Measurements from ENCODE around the gene FBXO11.

FBXO11 gene

DNA sequence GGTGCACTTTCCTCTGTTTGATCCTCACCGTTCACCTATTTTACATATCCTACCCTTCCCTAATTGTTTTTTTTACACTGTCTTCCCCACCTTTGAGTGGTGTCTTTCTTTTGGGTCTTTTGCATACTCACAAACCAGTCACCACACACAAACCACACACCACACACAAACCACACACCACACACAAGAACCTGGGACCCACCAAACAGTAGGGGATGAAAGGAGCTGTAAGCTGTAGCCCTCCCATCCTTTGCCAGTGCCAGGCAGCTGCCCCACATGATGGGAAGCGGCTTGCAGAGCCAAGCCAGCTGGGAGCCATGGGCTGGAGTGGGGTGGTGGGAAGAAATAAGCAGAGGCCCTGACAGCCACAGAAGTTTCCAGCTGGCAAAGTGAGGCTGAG, 162.2 kb downstream of the FBXO11 start (continued):
- TF ChIP-seq, protein P1, sequence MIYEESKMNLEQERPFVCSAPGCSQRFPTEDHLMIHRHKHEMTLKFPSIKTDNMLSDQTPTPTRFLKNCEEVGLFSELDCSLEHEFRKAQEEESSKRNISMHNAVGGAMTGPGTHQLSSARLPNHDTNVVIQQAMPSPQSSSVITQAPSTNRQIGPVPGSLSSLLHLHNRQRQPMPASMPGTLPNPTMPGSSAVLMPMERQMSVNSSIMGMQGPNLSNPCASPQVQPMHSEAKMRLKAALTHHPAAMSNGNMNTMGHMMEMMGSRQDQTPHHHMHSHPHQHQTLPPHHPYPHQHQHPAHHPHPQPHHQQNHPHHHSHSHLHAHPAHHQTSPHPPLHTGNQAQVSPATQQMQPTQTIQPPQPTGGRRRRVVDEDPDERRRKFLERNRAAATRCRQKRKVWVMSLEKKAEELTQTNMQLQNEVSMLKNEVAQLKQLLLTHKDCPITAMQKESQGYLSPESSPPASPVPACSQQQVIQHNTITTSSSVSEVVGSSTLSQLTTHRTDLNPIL (CRISPR knock-in tag; IDR thresholded peaks at IDR 0.05; ENCODE audit: low read depth), result no peak
- TF ChIP-seq PPARA (CRISPR knock-in tag; IDR thresholded peaks at IDR 0.05; ENCODE audit: borderline replicate concordance) (no peak), ZNF70 (CRISPR knock-in tag; IDR thresholded peaks at IDR 0.05) (no peak), RARB (CRISPR knock-in tag; IDR thresholded peaks at IDR 0.05) (no peak), ZFP30 (CRISPR knock-in tag; IDR thresholded peaks at IDR 0.05) (no peak)
- TF ChIP-seq, protein P2, sequence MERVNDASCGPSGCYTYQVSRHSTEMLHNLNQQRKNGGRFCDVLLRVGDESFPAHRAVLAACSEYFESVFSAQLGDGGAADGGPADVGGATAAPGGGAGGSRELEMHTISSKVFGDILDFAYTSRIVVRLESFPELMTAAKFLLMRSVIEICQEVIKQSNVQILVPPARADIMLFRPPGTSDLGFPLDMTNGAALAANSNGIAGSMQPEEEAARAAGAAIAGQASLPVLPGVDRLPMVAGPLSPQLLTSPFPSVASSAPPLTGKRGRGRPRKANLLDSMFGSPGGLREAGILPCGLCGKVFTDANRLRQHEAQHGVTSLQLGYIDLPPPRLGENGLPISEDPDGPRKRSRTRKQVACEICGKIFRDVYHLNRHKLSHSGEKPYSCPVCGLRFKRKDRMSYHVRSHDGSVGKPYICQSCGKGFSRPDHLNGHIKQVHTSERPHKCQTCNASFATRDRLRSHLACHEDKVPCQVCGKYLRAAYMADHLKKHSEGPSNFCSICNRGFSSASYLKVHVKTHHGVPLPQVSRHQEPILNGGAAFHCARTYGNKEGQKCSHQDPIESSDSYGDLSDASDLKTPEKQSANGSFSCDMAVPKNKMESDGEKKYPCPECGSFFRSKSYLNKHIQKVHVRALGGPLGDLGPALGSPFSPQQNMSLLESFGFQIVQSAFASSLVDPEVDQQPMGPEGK (CRISPR knock-in tag; IDR thresholded peaks at IDR 0.05; ENCODE audit: borderline replicate concordance), result no peak

DNA sequence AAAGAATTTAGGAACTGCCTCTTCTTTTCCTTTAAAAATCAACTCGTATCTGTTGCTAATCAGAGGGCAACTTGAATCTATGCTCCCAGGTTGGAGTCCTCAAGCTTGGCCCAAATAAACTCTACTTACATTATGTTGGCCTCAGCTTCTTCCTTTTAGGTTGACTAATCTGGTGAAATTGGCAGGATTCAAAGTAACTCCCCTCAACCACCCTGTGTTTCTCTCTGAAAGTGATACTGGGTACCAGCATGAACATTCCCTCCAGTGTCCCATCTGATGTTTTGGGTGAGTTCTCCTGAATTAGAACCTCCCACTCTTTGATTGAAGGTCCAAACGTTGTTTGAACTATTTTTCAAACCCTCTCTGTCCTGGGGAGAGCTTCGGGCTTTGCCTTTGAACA, 164.7 kb downstream of the FBXO11 start:
- ATAC-seq, result no peak
- no peak for TF ChIP-seq CSDC2 (CRISPR knock-in tag; IDR thresholded peaks at IDR 0.05)
- no peak for TF ChIP-seq TCF4 (CRISPR knock-in tag; IDR thresholded peaks at IDR 0.05; ENCODE audit: borderline replicate concordance)
- no peak for TF ChIP-seq ARNTL (CRISPR knock-in tag; IDR thresholded peaks at IDR 0.05; ENCODE audit: borderline replicate concordance, low read depth)
- no peak for TF ChIP-seq SNAI2 (CRISPR knock-in tag; IDR thresholded peaks at IDR 0.05)
- TF ChIP-seq ZNF70 (CRISPR knock-in tag; IDR thresholded peaks at IDR 0.05), result no peak
- no peak for TF ChIP-seq TOX (CRISPR knock-in tag; IDR thresholded peaks at IDR 0.05; ENCODE audit: borderline replicate concordance)
- no peak for TF ChIP-seq GLIS3 (CRISPR knock-in tag; IDR thresholded peaks at IDR 0.05)
- no peak for TF ChIP-seq PPARA (CRISPR knock-in tag; IDR thresholded peaks at IDR 0.05; ENCODE audit: borderline replicate concordance)
- TF ChIP-seq, protein P3, sequence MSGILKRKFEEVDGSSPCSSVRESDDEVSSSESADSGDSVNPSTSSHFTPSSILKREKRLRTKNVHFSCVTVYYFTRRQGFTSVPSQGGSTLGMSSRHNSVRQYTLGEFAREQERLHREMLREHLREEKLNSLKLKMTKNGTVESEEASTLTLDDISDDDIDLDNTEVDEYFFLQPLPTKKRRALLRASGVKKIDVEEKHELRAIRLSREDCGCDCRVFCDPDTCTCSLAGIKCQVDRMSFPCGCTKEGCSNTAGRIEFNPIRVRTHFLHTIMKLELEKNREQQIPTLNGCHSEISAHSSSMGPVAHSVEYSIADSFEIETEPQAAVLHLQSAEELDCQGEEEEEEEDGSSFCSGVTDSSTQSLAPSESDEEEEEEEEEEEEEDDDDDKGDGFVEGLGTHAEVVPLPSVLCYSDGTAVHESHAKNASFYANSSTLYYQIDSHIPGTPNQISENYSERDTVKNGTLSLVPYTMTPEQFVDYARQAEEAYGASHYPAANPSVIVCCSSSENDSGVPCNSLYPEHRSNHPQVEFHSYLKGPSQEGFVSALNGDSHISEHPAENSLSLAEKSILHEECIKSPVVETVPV (CRISPR knock-in tag; IDR thresholded peaks at IDR 0.05), result no peak
- TF ChIP-seq ZC3H10 (CRISPR knock-in tag; IDR thresholded peaks at IDR 0.05), result no peak

DNA sequence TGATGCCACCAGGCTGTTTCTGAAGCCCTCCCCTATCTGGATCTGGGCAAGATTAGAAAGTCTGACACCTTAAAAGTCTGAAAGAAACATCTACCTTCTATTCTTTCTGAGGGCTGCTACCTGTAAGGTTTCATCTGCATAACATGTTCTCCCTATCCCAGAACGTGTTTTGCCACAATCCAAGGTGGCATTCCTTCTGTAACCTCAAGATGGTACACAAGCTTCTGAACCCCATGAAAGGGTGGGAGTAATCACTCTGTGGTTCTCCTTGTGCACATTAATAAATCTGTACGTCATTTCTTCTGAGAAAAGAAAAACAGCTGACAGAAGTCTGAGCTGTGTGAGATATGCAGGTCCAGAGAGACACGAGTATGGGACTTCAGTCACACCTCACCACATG, 165.2 kb downstream of the FBXO11 start:
- TF ChIP-seq ZFP3 (CRISPR knock-in tag; IDR thresholded peaks at IDR 0.05) (no peak), ZC3H10 (CRISPR knock-in tag; IDR thresholded peaks at IDR 0.05) (no peak), TOX (CRISPR knock-in tag; IDR thresholded peaks at IDR 0.05; ENCODE audit: borderline replicate concordance) (no peak), ARNTL (CRISPR knock-in tag; IDR thresholded peaks at IDR 0.05; ENCODE audit: borderline replicate concordance, low read depth) (no peak), TCF4 (CRISPR knock-in tag; IDR thresholded peaks at IDR 0.05; ENCODE audit: borderline replicate concordance) (no peak), OSR1 (CRISPR knock-in tag; IDR thresholded peaks at IDR 0.05) (no peak), BACH2 (CRISPR knock-in tag; IDR thresholded peaks at IDR 0.05; ENCODE audit: borderline replicate concordance) (no peak), GLIS3 (CRISPR knock-in tag; IDR thresholded peaks at IDR 0.05) (no peak), RARB (CRISPR knock-in tag; IDR thresholded peaks at IDR 0.05) (no peak), ZNF565 (CRISPR knock-in tag; conservative IDR thresholded peaks at IDR 0.05; ENCODE audit: low read depth) (no peak), ZFP30 (CRISPR knock-in tag; IDR thresholded peaks at IDR 0.05) (no peak), PPARA (CRISPR knock-in tag; IDR thresholded peaks at IDR 0.05; ENCODE audit: borderline replicate concordance) (no peak), ZNF70 (CRISPR knock-in tag; IDR thresholded peaks at IDR 0.05) (no peak), CSDC2 (CRISPR knock-in tag; IDR thresholded peaks at IDR 0.05) (no peak), ZNF8 (CRISPR knock-in tag; IDR thresholded peaks at IDR 0.05) (no peak)
- TF ChIP-seq, protein P4, sequence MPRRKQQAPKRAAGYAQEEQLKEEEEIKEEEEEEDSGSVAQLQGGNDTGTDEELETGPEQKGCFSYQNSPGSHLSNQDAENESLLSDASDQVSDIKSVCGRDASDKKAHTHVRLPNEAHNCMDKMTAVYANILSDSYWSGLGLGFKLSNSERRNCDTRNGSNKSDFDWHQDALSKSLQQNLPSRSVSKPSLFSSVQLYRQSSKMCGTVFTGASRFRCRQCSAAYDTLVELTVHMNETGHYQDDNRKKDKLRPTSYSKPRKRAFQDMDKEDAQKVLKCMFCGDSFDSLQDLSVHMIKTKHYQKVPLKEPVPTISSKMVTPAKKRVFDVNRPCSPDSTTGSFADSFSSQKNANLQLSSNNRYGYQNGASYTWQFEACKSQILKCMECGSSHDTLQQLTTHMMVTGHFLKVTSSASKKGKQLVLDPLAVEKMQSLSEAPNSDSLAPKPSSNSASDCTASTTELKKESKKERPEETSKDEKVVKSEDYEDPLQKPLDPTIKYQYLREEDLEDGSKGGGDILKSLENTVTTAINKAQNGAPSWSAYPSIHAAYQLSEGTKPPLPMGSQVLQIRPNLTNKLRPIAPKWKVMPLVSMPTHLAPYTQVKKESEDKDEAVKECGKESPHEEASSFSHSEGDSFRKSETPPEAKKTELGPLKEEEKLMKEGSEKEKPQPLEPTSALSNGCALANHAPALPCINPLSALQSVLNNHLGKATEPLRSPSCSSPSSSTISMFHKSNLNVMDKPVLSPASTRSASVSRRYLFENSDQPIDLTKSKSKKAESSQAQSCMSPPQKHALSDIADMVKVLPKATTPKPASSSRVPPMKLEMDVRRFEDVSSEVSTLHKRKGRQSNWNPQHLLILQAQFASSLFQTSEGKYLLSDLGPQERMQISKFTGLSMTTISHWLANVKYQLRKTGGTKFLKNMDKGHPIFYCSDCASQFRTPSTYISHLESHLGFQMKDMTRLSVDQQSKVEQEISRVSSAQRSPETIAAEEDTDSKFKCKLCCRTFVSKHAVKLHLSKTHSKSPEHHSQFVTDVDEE (CRISPR knock-in tag; IDR thresholded peaks at IDR 0.05), result no peak
- TF ChIP-seq, protein P1 (CRISPR knock-in tag; IDR thresholded peaks at IDR 0.05; ENCODE audit: low read depth), result no peak
- TF ChIP-seq, protein P3 (CRISPR knock-in tag; IDR thresholded peaks at IDR 0.05), result no peak
- TF ChIP-seq, protein P2 (CRISPR knock-in tag; IDR thresholded peaks at IDR 0.05; ENCODE audit: borderline replicate concordance), result no peak
- TF ChIP-seq, protein P5, sequence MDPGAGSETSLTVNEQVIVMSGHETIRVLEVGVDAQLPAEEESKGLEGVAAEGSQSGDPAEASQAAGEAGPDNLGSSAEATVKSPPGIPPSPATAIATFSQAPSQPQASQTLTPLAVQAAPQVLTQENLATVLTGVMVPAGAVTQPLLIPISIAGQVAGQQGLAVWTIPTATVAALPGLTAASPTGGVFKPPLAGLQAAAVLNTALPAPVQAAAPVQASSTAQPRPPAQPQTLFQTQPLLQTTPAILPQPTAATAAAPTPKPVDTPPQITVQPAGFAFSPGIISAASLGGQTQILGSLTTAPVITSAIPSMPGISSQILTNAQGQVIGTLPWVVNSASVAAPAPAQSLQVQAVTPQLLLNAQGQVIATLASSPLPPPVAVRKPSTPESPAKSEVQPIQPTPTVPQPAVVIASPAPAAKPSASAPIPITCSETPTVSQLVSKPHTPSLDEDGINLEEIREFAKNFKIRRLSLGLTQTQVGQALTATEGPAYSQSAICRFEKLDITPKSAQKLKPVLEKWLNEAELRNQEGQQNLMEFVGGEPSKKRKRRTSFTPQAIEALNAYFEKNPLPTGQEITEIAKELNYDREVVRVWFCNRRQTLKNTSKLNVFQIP (CRISPR knock-in tag; IDR thresholded peaks at IDR 0.05; ENCODE audit: borderline replicate concordance, low read depth), result no peak

More for the DNA sequence above, 165.2 kb downstream of the FBXO11 start:
- ATAC-seq, result no peak

All from SK-N-SH treated with all-trans-retinoic acid at 6 μM for 48 hours (cell line).